ENCODE measurements around the gene SIPA1L3.

Gene SIPA1L3

GRCh38 chr19:38243279-38243673 lies 336.3 kb downstream of the SIPA1L3 start:
- DNase-seq (ENCODE audit: insufficient read length, low spot score): no peak
- no peak for FAIRE-seq
- TF ChIP-seq CTCF (IDR thresholded peaks at IDR 0.05; ENCODE audit: insufficient read depth, missing control alignments): no peak

- no peak for FAIRE-seq
- no peak for DNase-seq (ENCODE audit: insufficient read length, low spot score)
- no peak for TF ChIP-seq CTCF (IDR thresholded peaks at IDR 0.05; ENCODE audit: insufficient read depth, missing control alignments)
Observed at GRCh38 chr19:38245826-38246498, 339.0 kb downstream of the SIPA1L3 start.

- no peak for TF ChIP-seq CTCF (IDR thresholded peaks at IDR 0.05; ENCODE audit: insufficient read depth, missing control alignments)
- DNase-seq (ENCODE audit: insufficient read length, low spot score) (no peak), FAIRE-seq (no peak)
Observed at GRCh38 chr19:38247126-38247525, 340.1 kb downstream of the SIPA1L3 start.

GRCh38 chr19:38247734-38248268 lies 340.8 kb downstream of the SIPA1L3 start:
- no peak for TF ChIP-seq CTCF (IDR thresholded peaks at IDR 0.05; ENCODE audit: insufficient read depth, missing control alignments)
- FAIRE-seq (no peak), DNase-seq (ENCODE audit: insufficient read length, low spot score) (no peak)

GRCh38 chr19:38248421-38248820 lies 341.4 kb downstream of the SIPA1L3 start:
- FAIRE-seq (no peak), DNase-seq (ENCODE audit: insufficient read length, low spot score) (no peak)
- no peak for TF ChIP-seq CTCF (IDR thresholded peaks at IDR 0.05; ENCODE audit: insufficient read depth, missing control alignments)

- FAIRE-seq (no peak), DNase-seq (ENCODE audit: insufficient read length, low spot score) (no peak)
- no peak for TF ChIP-seq CTCF (IDR thresholded peaks at IDR 0.05; ENCODE audit: insufficient read depth, missing control alignments)
Observed at GRCh38 chr19:38250428-38250820, 343.4 kb downstream of the SIPA1L3 start.

- no peak for TF ChIP-seq CTCF (IDR thresholded peaks at IDR 0.05; ENCODE audit: insufficient read depth, missing control alignments)
- FAIRE-seq (no peak), DNase-seq (ENCODE audit: insufficient read length, low spot score) (no peak)
Observed at GRCh38 chr19:38250821-38251563, 344.0 kb downstream of the SIPA1L3 start.

Measured in D721Med (cell line).